Islet of Langerhans (tissue), 1 donor: Measurements from ENCODE around the gene P2RY14.
"Not testable (repeated sequence)": the region's sequence is repeated elsewhere in the genome, so short reads cannot be mapped to it uniquely, and the experiment has no call there.

ENCODE experiments used
- FAIRE-seq: peaks from one replicate; lab custom pipeline; 2011; peaks lifted over from hg19 to GRCh38; lab: Jason Lieb, UNC

Gene P2RY14

DNA sequence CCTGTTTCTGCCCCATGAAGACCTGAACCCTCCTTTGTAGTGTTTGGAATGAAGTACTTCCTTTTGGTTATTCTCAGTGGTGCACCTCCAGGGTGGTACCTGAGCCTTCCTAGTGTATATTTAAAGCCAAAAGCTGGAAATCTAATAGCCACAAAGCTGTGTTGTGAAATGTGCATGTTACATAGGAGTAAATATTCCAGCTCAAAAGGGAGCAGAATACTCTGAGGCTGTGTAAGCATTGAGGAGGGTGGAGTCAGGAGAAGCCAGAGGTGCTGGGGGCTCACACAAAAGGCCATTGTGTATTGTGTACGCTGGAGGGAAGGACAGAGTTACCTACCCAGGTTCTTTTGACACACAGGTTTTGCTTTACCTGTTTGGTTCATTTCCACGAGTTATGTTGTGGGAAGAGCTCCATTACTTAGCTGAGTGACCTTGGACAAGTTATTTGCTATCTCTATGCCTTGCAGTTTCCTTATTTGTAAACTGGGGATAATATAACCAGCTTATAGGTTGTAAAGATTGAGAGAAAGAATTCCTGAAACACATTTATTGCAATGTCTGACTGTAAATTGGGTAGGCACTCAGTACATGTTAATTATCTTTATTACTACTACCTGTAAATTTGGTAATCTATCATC is 100.0 kb downstream of the P2RY14 start:
- FAIRE-seq: no peak

DNA sequence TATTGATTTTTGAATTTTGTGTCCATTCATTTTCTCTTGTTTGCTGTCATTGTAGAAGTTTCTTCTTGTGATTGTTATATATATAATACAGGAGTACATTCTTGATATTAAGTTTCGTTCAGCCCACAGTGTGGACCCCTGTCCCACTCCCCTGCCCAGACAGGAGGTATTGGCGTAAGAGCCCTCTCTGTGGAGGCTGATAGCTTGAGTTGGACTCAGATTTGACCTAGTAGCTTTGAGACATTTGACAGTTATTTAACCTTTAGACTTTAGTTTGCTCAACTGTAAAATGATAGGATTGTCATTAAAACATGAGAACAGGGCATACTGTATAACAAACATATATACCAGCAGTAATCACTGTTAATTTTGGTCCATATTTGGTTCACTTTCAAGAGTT is 102.4 kb downstream of the P2RY14 start:
- FAIRE-seq: no peak

DNA sequence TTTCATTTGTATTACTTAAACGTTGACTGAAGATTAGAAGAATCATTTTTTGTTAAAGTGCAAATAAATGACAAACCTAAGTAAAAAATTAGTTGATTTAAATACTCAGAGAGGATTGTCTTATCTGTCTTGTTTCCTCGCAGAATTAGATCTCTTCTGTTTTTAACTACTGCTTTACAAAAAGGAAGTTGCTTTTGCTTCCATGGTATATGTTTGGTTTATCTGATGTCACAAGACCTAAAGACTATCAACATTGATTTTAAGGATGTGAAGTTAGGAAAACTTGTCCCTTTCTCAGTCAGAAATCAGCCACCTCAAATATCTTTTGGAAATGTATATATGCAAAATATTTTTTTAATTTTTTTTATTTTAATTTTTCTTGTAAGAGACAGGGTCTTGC is 104.0 kb downstream of the P2RY14 start:
- no peak for FAIRE-seq

DNA sequence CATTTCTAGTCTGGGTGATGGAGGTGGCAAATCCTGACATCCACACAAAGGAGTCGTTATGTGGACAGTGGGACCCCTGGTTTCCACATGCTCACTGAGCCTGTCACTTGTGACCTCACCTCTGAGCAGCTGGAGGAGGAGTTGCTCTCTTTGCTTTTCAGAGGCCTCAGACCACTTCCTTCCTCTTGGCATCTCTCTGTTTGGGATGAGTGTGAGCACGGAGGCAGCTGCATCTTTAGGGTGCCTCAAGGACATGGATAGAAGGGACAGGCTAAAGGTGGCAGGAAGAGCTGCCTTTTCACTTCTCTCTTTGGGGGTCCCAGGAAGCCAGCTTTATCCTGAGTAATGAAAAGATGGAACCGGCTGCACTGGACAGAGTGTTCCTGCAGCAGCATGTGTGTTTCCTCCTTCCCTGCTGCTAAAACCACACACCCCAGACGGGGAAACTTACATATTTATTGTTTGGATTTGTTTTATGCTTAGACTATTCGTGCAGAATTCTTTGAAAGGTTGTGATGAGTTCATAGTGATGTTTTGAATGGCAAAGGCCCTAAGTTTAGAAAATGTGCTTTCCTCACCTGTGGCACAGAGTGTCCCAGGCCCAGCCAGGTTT is 107.1 kb downstream of the P2RY14 start:
- no peak for FAIRE-seq

DNA sequence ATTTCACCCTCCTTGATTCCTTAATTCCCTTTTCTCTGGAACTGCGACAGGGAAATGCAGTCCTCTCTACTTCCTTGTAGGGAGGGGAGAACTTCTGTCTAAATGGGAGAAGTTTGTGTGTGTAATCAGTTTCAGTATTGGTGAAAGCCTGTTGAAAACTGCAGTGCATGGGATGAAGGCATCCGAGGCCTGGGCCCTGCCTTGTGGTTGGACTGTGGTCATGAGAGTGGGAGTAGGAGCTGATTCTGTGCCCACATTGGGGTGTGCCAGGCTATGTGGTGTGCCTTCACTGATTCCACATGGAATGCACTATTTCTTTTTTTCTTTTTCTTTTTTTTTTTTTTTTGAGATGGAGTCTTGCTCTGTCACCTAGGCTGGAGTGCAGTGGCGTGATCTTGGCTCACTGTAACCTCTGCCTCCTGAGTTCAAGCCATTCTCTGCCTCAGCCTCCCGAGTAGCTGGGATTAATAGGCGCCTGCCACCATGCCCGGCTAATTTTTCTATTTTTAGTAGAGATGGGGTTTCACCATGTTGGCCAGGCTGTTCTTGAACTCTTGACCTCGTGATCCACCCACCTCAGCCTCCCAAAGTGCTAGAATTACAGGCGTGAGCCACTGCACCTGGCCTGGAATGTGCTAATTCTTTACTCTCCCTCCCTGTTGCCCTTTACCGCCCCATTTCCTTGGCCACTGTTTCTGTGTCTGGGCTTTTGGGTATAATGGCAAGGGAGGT is 108.2 kb downstream of the P2RY14 start:
- FAIRE-seq: not testable (repeated sequence)

DNA sequence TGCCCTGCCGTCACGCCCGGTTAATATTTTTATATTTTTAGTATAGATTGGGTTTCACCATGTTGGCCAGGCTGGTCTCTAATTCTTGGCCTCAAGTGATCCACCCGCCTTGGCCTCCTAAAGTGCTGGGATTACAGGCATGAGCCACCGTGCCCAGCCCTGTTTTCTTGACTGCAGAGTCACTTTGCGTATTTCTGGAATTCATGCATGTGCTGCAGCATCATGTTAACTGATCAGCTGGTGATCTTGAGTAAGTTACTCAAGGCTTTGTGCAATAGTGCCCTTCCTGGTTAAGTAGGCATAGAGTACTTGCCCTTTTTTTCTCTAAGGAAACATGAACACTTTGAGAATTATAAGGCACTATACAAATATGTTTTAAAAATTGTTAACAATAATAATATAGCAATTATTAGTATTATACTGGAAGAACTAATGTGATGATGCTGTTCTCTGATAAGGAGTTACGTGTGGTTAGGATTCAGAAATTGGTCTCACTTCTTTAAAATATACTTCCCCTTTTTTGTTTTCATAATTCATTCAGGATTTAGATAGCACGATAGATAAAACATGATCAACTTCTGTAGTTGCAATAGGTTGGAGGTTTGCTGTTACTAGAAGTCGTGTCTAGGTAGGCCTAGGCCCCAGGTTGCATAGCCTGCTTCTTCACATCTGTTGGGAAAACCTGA is 108.9 kb downstream of the P2RY14 start:
- FAIRE-seq: no peak

DNA sequence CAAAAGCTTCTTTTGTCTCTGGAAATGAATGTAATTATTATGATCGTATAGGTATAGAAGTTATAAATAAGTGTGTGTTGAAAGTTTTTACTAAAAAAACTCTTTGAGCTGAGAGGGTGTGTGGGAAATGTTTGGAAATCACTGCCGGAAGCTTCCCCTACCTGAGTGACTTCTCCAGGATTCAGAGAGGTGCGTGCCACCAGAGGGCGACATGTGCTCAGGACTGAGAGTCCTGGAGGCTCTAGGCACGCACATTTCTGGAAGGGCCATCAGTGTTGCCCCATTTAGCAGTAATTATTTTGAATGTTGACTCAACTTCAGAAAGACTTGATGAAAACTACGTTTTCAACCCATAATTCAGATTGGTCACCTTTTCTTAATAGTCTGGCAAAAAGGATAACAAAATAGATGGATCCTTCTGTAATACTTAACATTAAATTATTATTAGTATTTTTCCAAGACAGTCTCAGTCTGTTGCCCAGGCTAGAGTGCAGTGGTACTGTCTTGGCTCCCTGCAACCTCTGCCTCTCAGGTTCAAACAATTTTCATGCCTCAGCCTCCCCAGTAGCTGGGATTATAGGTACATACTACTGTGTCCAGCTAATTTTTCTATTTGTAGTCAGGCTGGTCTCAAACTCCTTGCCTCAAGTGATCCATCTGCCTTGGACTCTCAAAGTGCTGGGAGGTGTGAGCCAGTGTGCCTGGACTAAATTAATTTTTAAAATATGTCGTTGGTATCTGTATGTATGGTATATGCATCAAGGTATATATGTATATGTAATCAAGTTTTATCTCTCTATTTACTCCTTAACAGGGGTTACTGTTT is 109.9 kb downstream of the P2RY14 start:
- no peak for FAIRE-seq

DNA sequence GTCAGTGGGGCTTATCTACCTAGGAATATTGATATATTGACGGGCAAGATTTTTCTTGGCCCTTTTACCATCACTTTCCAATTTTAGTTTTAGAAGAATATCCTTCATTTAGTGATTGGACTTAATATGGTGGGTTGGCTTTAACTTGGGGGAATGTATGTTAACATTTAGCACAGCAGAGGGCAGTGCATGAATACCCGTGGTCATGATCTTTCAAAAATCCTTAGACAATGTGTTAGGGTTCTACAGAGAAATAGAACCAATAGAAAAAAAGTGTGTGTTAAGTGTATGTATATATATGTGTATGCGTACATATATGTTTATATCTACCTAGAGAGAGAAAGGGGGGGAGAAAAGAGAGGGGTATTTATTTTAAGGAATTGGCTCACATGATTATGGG is 112.2 kb downstream of the P2RY14 start:
- FAIRE-seq: no peak

DNA sequence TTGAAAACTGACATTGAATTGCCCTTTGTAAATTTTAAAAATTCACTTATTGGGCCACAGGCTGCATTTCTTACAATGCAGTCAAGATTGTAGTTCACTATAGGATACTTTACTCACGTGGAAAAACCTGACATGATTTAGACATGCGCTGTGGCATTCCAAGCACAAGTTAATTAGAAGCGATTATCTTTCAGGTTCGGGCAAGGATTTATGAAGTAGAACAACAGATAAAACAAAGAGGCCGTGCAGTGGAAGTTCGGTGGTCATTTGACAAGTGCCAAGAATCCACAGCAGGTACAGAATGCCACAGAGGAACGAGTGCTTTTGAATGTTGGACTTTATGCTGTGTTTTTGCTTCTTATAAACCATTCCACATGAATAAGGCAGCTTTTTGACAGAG is 113.1 kb downstream of the P2RY14 start:
- FAIRE-seq: no peak
